ENCODE results near the gene ACADVL. TPM values are rescaled to one million over a fixed set of nuclear protein-coding genes. Genes with fewer than 3 reads are reported as not detected.

Gene ACADVL
- total and polyA plus RNA-seq, 2 donors, result 221 to 990 TPM

- WGBS, result 21% methylated on average over 12 of the region's 12 CpGs
- no peaks in the 10 kb centered on the region for H3K27me3 ChIP-seq (ENCODE audit: control insufficient read depth in 2 of 2, insufficient read depth in 1 of 2, low read length in 1 of 2)
- H3K9me3 ChIP-seq (ENCODE audit: control insufficient read depth in 2 of 2, insufficient read depth in 1 of 2, low read length in 1 of 2), result peaks cover 0 to 3% of the 10 kb centered on the region in 2 donors
- peaks cover 26 to 30% of the 10 kb centered on the region in 2 donors for H3K36me3 ChIP-seq (ENCODE audit: control insufficient read depth in 2 of 2, insufficient read depth in 2 of 2, low read length in 1 of 2)
- H3K27ac ChIP-seq (ENCODE audit: low read depth in 1 of 2, low read length in 1 of 2), result peak overlapping the region; percentile 89 to 90
- H3K4me3 ChIP-seq (ENCODE audit: low read length in 2 of 2), result peak overlapping the region; percentile 72 to 94
- H3K4me1 ChIP-seq (ENCODE audit: control insufficient read depth in 2 of 2, insufficient read depth in 2 of 2, low read length in 2 of 2), result peaks cover 46 to 64% of the 10 kb centered on the region in 2 donors
- DNase-seq (ENCODE audit: low read depth in 6 of 9, low spot score in 9 of 9), result peak in 1 of 9 donors; percentile 15
These were observed 418 bp upstream of the ACADVL start for GRCh38 chr17:7219229-7219811.

- 51% methylated on average over 11 of the region's 11 CpGs for WGBS
- Histone ChIP-seq H3K9me3 (ENCODE audit: control insufficient read depth in 2 of 2, insufficient read depth in 1 of 2, low read length in 1 of 2) (peaks cover 0 to 3% of the 10 kb centered on the region in 2 donors), H3K4me3 (ENCODE audit: low read length in 2 of 2) (peak overlapping the region; percentile 72 to 94), H3K27ac (ENCODE audit: low read depth in 1 of 2, low read length in 1 of 2) (peak overlapping the region; percentile 89 to 90), H3K36me3 (ENCODE audit: control insufficient read depth in 2 of 2, insufficient read depth in 2 of 2, low read length in 1 of 2) (peaks cover 40 to 43% of the 10 kb centered on the region in 2 donors), H3K4me1 (ENCODE audit: control insufficient read depth in 2 of 2, insufficient read depth in 2 of 2, low read length in 2 of 2) (peaks cover 39 to 50% of the 10 kb centered on the region in 2 donors), H3K27me3 (ENCODE audit: control insufficient read depth in 2 of 2, insufficient read depth in 1 of 2, low read length in 1 of 2) (no peaks in the 10 kb centered on the region)
- DNase-seq (ENCODE audit: low read depth in 6 of 9, low spot score in 9 of 9), result peak in 2 of 9 donors; percentile 53 to 69
These were observed 997 bp downstream of the ACADVL start for GRCh38 chr17:7220593-7221277.

- H3K36me3 ChIP-seq (ENCODE audit: control insufficient read depth in 2 of 2, insufficient read depth in 2 of 2, low read length in 1 of 2), result peaks cover 47 to 50% of the 10 kb centered on the region in 2 donors
These were observed 1.7 kb downstream of the ACADVL start for GRCh38 chr17:7221278-7222092.

GRCh38 chr17:7222093-7222971, 2.6 kb downstream of the ACADVL start:
- Histone ChIP-seq H3K36me3 (ENCODE audit: control insufficient read depth in 2 of 2, insufficient read depth in 2 of 2, low read length in 1 of 2) (peaks cover 56 to 58% of the 10 kb centered on the region in 2 donors), H3K9me3 (ENCODE audit: control insufficient read depth in 2 of 2, insufficient read depth in 1 of 2, low read length in 1 of 2) (peaks cover 0 to 3% of the 10 kb centered on the region in 2 donors), H3K4me3 (ENCODE audit: low read length in 2 of 2) (no peak overlapping the region), H3K4me1 (ENCODE audit: control insufficient read depth in 2 of 2, insufficient read depth in 2 of 2, low read length in 2 of 2) (peaks cover 27 to 37% of the 10 kb centered on the region in 2 donors), H3K27ac (ENCODE audit: low read depth in 1 of 2, low read length in 1 of 2) (peak overlapping the region in 1 of 2 donors; percentile 9), H3K27me3 (ENCODE audit: control insufficient read depth in 2 of 2, insufficient read depth in 1 of 2, low read length in 1 of 2) (no peaks in the 10 kb centered on the region)
- no peak for DNase-seq (ENCODE audit: low read depth in 6 of 9, low spot score in 9 of 9)
- 97% methylated on average over 15 of the region's 15 CpGs for WGBS

More at GRCh38 chr17:7221278-7222092, 1.7 kb downstream of the ACADVL start:
- WGBS, result 87% methylated on average over 10 of the region's 10 CpGs
- Histone ChIP-seq H3K27ac (ENCODE audit: low read depth in 1 of 2, low read length in 1 of 2) (peak overlapping the region in 1 of 2 donors; percentile 3), H3K4me3 (ENCODE audit: low read length in 2 of 2) (no peak overlapping the region), H3K27me3 (ENCODE audit: control insufficient read depth in 2 of 2, insufficient read depth in 1 of 2, low read length in 1 of 2) (no peaks in the 10 kb centered on the region), H3K9me3 (ENCODE audit: control insufficient read depth in 2 of 2, insufficient read depth in 1 of 2, low read length in 1 of 2) (peaks cover 0 to 3% of the 10 kb centered on the region in 2 donors), H3K4me1 (ENCODE audit: control insufficient read depth in 2 of 2, insufficient read depth in 2 of 2, low read length in 2 of 2) (peaks cover 32 to 43% of the 10 kb centered on the region in 2 donors)
- no peak for DNase-seq (ENCODE audit: low read depth in 6 of 9, low spot score in 9 of 9)

- Histone ChIP-seq H3K9me3 (ENCODE audit: control insufficient read depth in 2 of 2, insufficient read depth in 1 of 2, low read length in 1 of 2) (peaks cover 0 to 3% of the 10 kb centered on the region in 2 donors), H3K27ac (ENCODE audit: low read depth in 1 of 2, low read length in 1 of 2) (no peak overlapping the region), H3K4me3 (ENCODE audit: low read length in 2 of 2) (no peak overlapping the region), H3K36me3 (ENCODE audit: control insufficient read depth in 2 of 2, insufficient read depth in 2 of 2, low read length in 1 of 2) (peaks cover 62 to 64% of the 10 kb centered on the region in 2 donors), H3K27me3 (ENCODE audit: control insufficient read depth in 2 of 2, insufficient read depth in 1 of 2, low read length in 1 of 2) (no peaks in the 10 kb centered on the region), H3K4me1 (ENCODE audit: control insufficient read depth in 2 of 2, insufficient read depth in 2 of 2, low read length in 2 of 2) (peaks cover 23 to 32% of the 10 kb centered on the region in 2 donors)
- DNase-seq (ENCODE audit: low read depth in 6 of 9, low spot score in 9 of 9), result no peak
- 95% methylated on average over 7 of the region's 7 CpGs for WGBS
These were observed 3.2 kb downstream of the ACADVL start for GRCh38 chr17:7222972-7223292.

- H3K4me1 ChIP-seq (ENCODE audit: control insufficient read depth in 2 of 2, insufficient read depth in 2 of 2, low read length in 2 of 2), result peaks cover 19 to 28% of the 10 kb centered on the region in 2 donors
- no peak overlapping the region for H3K4me3 ChIP-seq (ENCODE audit: low read length in 2 of 2)
- H3K36me3 ChIP-seq (ENCODE audit: control insufficient read depth in 2 of 2, insufficient read depth in 2 of 2, low read length in 1 of 2), result peaks cover 66 to 68% of the 10 kb centered on the region in 2 donors
- peaks cover 0 to under 1% of the 10 kb centered on the region in 2 donors for H3K9me3 ChIP-seq (ENCODE audit: control insufficient read depth in 2 of 2, insufficient read depth in 1 of 2, low read length in 1 of 2)
- WGBS, result 98% methylated on average over 4 of the region's 4 CpGs
- no peak for DNase-seq (ENCODE audit: low read depth in 6 of 9, low spot score in 9 of 9)
- H3K27ac ChIP-seq (ENCODE audit: low read depth in 1 of 2, low read length in 1 of 2), result no peak overlapping the region
- H3K27me3 ChIP-seq (ENCODE audit: control insufficient read depth in 2 of 2, insufficient read depth in 1 of 2, low read length in 1 of 2), result no peaks in the 10 kb centered on the region
These were observed 3.6 kb downstream of the ACADVL start for GRCh38 chr17:7223375-7223774.

GRCh38 chr17:7224110-7224509, 4.4 kb downstream of the ACADVL start:
- no peaks in the 10 kb centered on the region for H3K9me3 ChIP-seq (ENCODE audit: control insufficient read depth in 2 of 2, insufficient read depth in 1 of 2, low read length in 1 of 2)
- no peak for DNase-seq (ENCODE audit: low read depth in 6 of 9, low spot score in 9 of 9)
- H3K36me3 ChIP-seq (ENCODE audit: control insufficient read depth in 2 of 2, insufficient read depth in 2 of 2, low read length in 1 of 2), result peaks cover 74% of the 10 kb centered on the region in 2 donors
- no peak overlapping the region for H3K27ac ChIP-seq (ENCODE audit: low read depth in 1 of 2, low read length in 1 of 2)
- H3K4me1 ChIP-seq (ENCODE audit: control insufficient read depth in 2 of 2, insufficient read depth in 2 of 2, low read length in 2 of 2), result peaks cover 12 to 21% of the 10 kb centered on the region in 2 donors
- 96% methylated on average over 10 of the region's 10 CpGs for WGBS
- H3K27me3 ChIP-seq (ENCODE audit: control insufficient read depth in 2 of 2, insufficient read depth in 1 of 2, low read length in 1 of 2), result no peaks in the 10 kb centered on the region
- no peak overlapping the region for H3K4me3 ChIP-seq (ENCODE audit: low read length in 2 of 2)

- H3K27me3 ChIP-seq (ENCODE audit: control insufficient read depth in 2 of 2, insufficient read depth in 1 of 2, low read length in 1 of 2), result no peaks in the 10 kb centered on the region
- WGBS, result 93% methylated on average over 15 of the region's 15 CpGs
- no peak for DNase-seq (ENCODE audit: low read depth in 6 of 9, low spot score in 9 of 9)
- H3K4me1 ChIP-seq (ENCODE audit: control insufficient read depth in 2 of 2, insufficient read depth in 2 of 2, low read length in 2 of 2), result peaks cover 8 to 15% of the 10 kb centered on the region in 2 donors
- H3K36me3 ChIP-seq (ENCODE audit: control insufficient read depth in 2 of 2, insufficient read depth in 2 of 2, low read length in 1 of 2), result peaks cover 79 to 80% of the 10 kb centered on the region in 2 donors
- no peak overlapping the region for H3K27ac ChIP-seq (ENCODE audit: low read depth in 1 of 2, low read length in 1 of 2)
- H3K4me3 ChIP-seq (ENCODE audit: low read length in 2 of 2), result no peak overlapping the region
- H3K9me3 ChIP-seq (ENCODE audit: control insufficient read depth in 2 of 2, insufficient read depth in 1 of 2, low read length in 1 of 2), result no peaks in the 10 kb centered on the region
These were observed 4.9 kb downstream of the ACADVL start for GRCh38 chr17:7224661-7225111.
